Ramos (cell line): ENCODE data around the gene OR2D3.
"Not testable (repeated sequence)": the region's sequence is repeated elsewhere in the genome, so short reads cannot be mapped to it uniquely, and the experiment has no call there.

Experiments
- in situ Hi-C: fragments of 300-500 bp; cut with MboI; formaldehyde crosslinking; loops from one replicate; pipeline ENCODE4 v1.14.3; 2022; ENCODE audit warnings: low sequenced_read_pairs; ENCODE audit not compliant: unreplicated experiment

OR2D3 gene

DNA sequence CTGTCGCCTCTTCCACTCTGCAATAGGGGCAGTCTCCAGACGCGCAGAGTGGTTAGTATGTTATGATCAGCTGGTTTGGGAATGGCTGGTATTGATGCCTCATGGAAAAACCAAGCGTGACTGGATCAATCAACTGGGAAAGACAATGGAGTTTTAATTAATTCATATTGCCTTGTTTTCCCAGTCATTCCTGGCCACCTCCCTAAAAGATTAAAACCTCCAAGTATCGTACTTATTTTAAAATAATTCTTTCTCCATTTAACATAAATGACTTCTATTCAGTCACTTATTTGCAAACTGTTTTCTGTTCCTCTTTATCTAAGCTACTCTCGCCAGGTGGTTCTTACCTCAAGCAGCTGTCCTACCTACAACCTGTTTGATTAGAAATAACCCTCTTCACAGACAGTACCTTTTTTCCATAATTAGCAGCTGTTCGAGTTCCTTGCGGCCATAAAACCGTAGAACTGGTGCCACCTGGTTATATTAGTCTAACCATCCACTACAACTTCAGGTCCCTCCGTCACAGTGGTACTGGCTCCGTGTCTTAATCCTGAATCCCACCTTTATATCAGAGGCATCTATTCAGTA, 6.3 kb downstream of the OR2D3 start:
- in situ Hi-C loops = no loop called here

DNA sequence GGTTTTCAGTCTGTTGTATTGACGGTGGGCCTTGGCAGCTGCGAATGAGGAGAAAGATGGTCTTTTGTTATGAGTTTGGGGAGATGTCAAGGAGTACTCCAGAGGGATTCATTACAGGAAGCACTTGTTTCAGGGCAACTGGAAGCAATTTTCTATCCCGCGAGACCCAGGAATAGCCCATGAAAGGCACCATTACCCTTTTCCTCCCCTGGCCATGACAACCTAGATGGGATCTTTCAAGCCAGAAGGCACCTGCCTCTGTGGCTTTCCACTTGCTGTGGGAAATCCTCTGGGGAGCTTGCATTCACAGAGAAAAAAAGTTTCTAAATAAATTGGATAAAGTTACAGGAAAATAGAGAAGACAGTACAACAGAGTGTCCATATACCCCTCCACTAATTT, 8.1 kb downstream of the OR2D3 start:
- in situ Hi-C loops = no loop called here

GRCh38 chr11:6931146-6931713, 10.4 kb downstream of the OR2D3 start:
- in situ Hi-C loops = no loop called here

GRCh38 chr11:6932145-6932544, 11.3 kb downstream of the OR2D3 start:
- in situ Hi-C loops = no loop called here

DNA sequence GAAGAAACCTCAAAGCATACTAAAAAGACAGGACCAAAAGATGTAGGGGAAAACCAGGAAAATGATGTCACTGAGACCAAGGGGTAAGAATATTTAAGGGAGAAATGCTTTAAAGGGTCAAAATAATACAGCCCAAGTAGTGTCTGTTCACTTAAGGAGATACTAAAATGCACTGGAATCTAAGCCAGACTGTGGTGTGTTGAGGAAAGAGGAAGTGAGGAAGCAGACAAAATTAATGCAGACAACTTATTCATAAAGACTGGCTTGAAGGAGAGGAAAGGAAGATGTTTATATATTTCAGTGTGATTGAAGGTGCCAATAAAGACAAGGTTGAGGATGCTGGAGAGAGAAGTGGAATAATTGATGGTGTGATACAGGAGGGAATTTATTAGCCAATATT, 21.2 kb downstream of the OR2D3 start:
- in situ Hi-C loops = no loop called here

GRCh38 chr11:6943131-6943530, 22.3 kb downstream of the OR2D3 start:
- in situ Hi-C loops = no loop called here

DNA sequence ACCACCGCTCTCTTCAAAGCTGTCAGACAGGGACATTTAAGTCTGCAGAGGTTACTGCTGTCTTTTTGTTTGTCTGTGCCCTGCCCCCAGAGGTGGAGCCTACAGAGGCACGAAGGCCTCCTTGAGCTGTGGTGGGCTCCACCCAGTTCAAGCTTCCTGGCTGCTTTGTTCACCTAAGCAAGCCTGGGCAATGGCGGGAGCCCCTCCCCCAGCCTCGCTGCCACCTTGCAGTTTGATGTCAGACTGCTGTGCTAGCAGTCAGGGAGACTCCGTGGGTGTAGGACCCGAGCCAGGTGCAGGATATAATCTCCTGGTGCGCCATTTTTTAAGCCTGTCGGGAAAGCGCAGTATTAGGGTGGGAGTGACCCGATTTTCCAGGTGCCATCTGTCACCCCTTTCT, 33.4 kb downstream of the OR2D3 start:
- in situ Hi-C loops = not testable (repeated sequence)

GRCh38 chr11:6962141-6962540, 41.3 kb downstream of the OR2D3 start:
- in situ Hi-C loops = no loop called here

GRCh38 chr11:6962673-6963072, 41.9 kb downstream of the OR2D3 start:
- in situ Hi-C loops = no loop called here

DNA sequence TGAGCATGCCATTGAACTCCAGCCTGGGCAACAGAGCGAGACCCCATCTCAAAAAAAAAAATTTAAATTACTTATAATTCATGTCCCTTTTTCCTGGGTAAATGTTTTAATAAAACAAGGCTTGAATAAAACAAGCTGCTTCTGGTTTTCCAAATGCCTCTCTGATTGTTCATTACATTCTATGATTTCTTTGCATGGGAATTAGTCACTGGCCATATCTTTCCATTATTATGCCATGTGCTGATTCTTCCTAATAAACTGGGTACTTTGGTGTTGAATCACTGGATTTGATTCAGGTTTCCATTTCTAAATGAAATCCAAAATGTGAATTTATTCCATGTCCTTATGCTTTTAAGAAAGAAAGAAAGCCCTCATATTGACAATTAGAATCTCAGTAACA, 48.0 kb downstream of the OR2D3 start:
- in situ Hi-C loops = no loop called here

- in situ Hi-C loops = not testable (repeated sequence)
These were observed 49.1 kb downstream of the OR2D3 start for GRCh38 chr11:6969854-6970253.
